Vagina (tissue), 2 donors: ENCODE measurements around the gene ZNF407. TPM values are rescaled to one million over a fixed set of nuclear protein-coding genes. Genes with fewer than 3 reads are reported as not detected.

Experiments used
- DNase-seq, 2 donors: peaks; one replicate each; pipeline ENCODE4 v3.0.0-alpha.2; 2017; ENCODE audit errors: extremely low spot score in 2 of 2
- H3K27ac ChIP-seq: fragments of 200-600 bp; sonication (generic); one replicate; pipeline ENCODE4 v1.5.1; 2019
- H3K27me3 ChIP-seq: fragments of 200-600 bp; sonication (generic); one replicate; pipeline ENCODE4 v1.5.1; 2019
- H3K36me3 ChIP-seq, 2 donors: fragments of 200-600 bp; sonication (generic); one replicate each; pipeline ENCODE4 v1.5.1; 2017 to 2019
- H3K4me1 ChIP-seq: fragments of 200-600 bp; sonication (generic); one replicate; pipeline ENCODE4 v1.5.1; 2019
- H3K4me3 ChIP-seq, 2 donors: fragments of 200-600 bp; sonication (generic); 1 replicate in 1 of 2; 2 replicates in 1 of 2; pipeline ENCODE4 v1.5.1; 2016 to 2019
- H3K9me3 ChIP-seq: fragments of 200-600 bp; sonication (generic); one replicate; pipeline ENCODE4 v1.5.1; 2019
- POLR2A ChIP-seq, 2 donors: fragments of 450-650 bp; IDR thresholded peaks; one replicate each; pipeline ENCODE4 v1.6.1; 2017; ENCODE audit warnings: antibody characterized with exemption in 2 of 2, mild to moderate bottlenecking in 2 of 2, moderate library complexity in 2 of 2
- POLR2AphosphoS5 ChIP-seq, 2 donors: sonication (generic); formaldehyde crosslinking; IDR thresholded peaks; one replicate each; pipeline ENCODE4 v1.9.0; 2017; ENCODE audit warnings: antibody characterized with exemption in 2 of 2, mild to moderate bottlenecking in 2 of 2, low read depth in 1 of 2; ENCODE audit not compliant: insufficient read depth in 1 of 2
- intact Hi-C: fragments of 100-400 bp; cut with DNase I; formaldehyde crosslinking; loops from one replicate; pipeline ENCODE4 v1.15.1; 2023
- total RNA-seq: library from RNA; depleted of rRNA; stranded (reverse); fragments of >200 nt; gene quantifications from one replicate; pipeline ENCODE4 v1.2.3, GENCODE V29; 2016
- TF ChIP-seq, protein P1 (sequence below), 3 experiments: fragments of 450-650 bp in 2 of 3; fragments of 200-600 bp in 1 of 3; sonication (generic) in 1 of 3; IDR thresholded peaks; one replicate each; pipeline ENCODE4 v1.5.1; 2017 to 2019; ENCODE audit warnings: antibody characterized with exemption in 3 of 3, mild to moderate bottlenecking in 2 of 3, moderate library complexity in 2 of 3

Gene ZNF407
- total RNA-seq, 1 donor from 2014 or later: 15.5 TPM

GRCh38 chr18:74901362-74902146 is 303.9 kb downstream of the ZNF407 start:
- H3K4me1 ChIP-seq: no peaks in the 10 kb centered on the region
- no peaks in the 10 kb centered on the region for H3K9me3 ChIP-seq
- DNase-seq: no peak
- no peaks in the 10 kb centered on the region for H3K27me3 ChIP-seq
- no peak overlapping the region for H3K4me3 ChIP-seq
- TF ChIP-seq, protein P1, sequence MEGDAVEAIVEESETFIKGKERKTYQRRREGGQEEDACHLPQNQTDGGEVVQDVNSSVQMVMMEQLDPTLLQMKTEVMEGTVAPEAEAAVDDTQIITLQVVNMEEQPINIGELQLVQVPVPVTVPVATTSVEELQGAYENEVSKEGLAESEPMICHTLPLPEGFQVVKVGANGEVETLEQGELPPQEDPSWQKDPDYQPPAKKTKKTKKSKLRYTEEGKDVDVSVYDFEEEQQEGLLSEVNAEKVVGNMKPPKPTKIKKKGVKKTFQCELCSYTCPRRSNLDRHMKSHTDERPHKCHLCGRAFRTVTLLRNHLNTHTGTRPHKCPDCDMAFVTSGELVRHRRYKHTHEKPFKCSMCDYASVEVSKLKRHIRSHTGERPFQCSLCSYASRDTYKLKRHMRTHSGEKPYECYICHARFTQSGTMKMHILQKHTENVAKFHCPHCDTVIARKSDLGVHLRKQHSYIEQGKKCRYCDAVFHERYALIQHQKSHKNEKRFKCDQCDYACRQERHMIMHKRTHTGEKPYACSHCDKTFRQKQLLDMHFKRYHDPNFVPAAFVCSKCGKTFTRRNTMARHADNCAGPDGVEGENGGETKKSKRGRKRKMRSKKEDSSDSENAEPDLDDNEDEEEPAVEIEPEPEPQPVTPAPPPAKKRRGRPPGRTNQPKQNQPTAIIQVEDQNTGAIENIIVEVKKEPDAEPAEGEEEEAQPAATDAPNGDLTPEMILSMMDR (IDR thresholded peaks at IDR 0.05): no peak
- TF ChIP-seq POLR2A (IDR thresholded peaks at IDR 0.05) (no peak), POLR2AphosphoS5 (IDR thresholded peaks at IDR 0.05; ENCODE audit: insufficient read depth in 1 of 2, low read depth in 1 of 2) (no peak)
- intact Hi-C loops: no loop called here
- H3K36me3 ChIP-seq: no peaks in the 10 kb centered on the region
- no peak overlapping the region for H3K27ac ChIP-seq

DNA sequence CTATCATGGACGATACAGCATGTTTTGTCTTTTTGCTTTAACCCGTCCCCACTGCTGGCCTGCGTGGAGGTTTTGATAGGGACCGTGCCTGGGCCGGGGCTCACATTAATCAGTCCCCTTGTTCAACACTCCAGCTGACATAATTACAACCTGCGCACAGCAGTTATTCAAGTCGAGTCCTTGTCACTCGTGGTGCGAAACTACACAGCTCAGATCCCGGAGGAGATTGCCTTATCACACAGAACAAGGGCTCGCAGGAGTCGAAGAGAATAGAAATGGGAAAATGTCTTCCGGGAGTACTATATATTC is 304.4 kb downstream of the ZNF407 start:
- H3K36me3 ChIP-seq: no peaks in the 10 kb centered on the region
- H3K4me3 ChIP-seq: no peak overlapping the region
- H3K9me3 ChIP-seq: no peaks in the 10 kb centered on the region
- H3K27me3 ChIP-seq: no peaks in the 10 kb centered on the region
- intact Hi-C loops: no loop called here
- DNase-seq: no peak
- TF ChIP-seq POLR2AphosphoS5 (IDR thresholded peaks at IDR 0.05; ENCODE audit: insufficient read depth in 1 of 2, low read depth in 1 of 2) (no peak), POLR2A (IDR thresholded peaks at IDR 0.05) (no peak)
- TF ChIP-seq, protein P1 (IDR thresholded peaks at IDR 0.05): no peak
- no peaks in the 10 kb centered on the region for H3K4me1 ChIP-seq
- no peak overlapping the region for H3K27ac ChIP-seq

DNA sequence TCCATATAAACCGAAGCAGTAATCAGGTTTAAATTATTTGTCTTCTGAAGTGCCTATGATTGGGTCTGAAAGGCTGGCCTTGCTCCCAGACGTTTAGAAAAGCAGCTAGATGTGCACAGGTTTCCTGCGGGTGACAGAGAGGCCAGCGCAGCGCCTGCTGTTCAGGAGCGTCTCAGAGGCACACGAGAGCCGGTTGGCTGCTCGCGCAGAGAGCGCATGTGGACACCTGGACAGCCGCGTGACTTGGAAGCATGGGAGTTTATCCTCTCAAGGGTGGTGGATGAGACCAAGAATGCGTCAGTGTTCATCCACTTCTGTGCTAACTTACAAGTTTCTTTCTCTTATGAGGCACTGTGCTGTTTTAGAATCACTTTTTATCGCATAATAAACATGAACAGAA is 307.6 kb downstream of the ZNF407 start:
- Histone ChIP-seq H3K27me3 (no peaks in the 10 kb centered on the region), H3K27ac (no peak overlapping the region), H3K4me3 (no peak overlapping the region), H3K4me1 (no peaks in the 10 kb centered on the region), H3K9me3 (no peaks in the 10 kb centered on the region), H3K36me3 (no peaks in the 10 kb centered on the region)
- DNase-seq: no peak
- intact Hi-C loops: no loop called here
- TF ChIP-seq POLR2A (IDR thresholded peaks at IDR 0.05) (no peak), POLR2AphosphoS5 (IDR thresholded peaks at IDR 0.05; ENCODE audit: insufficient read depth in 1 of 2, low read depth in 1 of 2) (no peak)
- TF ChIP-seq, protein P1 (IDR thresholded peaks at IDR 0.05): no peak

- H3K27me3 ChIP-seq: no peaks in the 10 kb centered on the region
- no peaks in the 10 kb centered on the region for H3K4me1 ChIP-seq
- H3K9me3 ChIP-seq: no peaks in the 10 kb centered on the region
- H3K27ac ChIP-seq: no peak overlapping the region
- intact Hi-C loops: no loop called here
- TF ChIP-seq, protein P1 (IDR thresholded peaks at IDR 0.05): no peak
- no peak for TF ChIP-seq POLR2A (IDR thresholded peaks at IDR 0.05)
- no peak for TF ChIP-seq POLR2AphosphoS5 (IDR thresholded peaks at IDR 0.05; ENCODE audit: insufficient read depth in 1 of 2, low read depth in 1 of 2)
- no peaks in the 10 kb centered on the region for H3K36me3 ChIP-seq
- no peak for DNase-seq
- H3K4me3 ChIP-seq: no peak overlapping the region
Measured at GRCh38 chr18:74906184-74906583, 308.5 kb downstream of the ZNF407 start.

DNA sequence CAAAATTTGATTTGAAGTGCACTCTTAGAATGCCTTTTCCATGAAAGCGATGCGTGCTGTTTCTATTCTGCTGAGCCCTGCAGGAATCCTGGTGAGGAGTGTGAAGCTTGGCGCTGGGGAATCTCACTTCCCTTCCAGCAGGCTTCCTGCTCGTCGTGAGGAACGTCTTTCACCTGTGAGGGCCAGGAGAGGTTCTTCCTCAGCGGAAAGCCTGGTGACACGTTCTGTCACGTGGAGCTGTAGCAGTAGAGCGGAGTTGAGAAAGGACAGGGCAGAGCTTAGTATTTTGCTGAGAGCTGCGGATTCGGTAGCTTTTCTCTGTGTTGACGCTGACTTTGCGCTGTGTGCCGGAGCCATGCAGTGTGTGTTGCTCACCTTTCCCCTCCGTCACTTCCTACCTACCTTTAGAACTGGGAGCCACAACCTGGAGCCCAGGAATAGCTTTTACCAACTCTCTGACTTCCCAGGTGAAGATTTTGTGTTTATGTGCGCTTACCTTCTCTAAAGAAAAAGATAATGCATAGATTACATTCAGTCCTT is 316.5 kb downstream of the ZNF407 start:
- TF ChIP-seq POLR2AphosphoS5 (IDR thresholded peaks at IDR 0.05; ENCODE audit: insufficient read depth in 1 of 2, low read depth in 1 of 2): no peak
- TF ChIP-seq POLR2A (IDR thresholded peaks at IDR 0.05): no peak
- TF ChIP-seq, protein P1 (IDR thresholded peaks at IDR 0.05): no peak
- Histone ChIP-seq H3K4me3 (no peak overlapping the region), H3K27ac (no peak overlapping the region), H3K9me3 (no peaks in the 10 kb centered on the region), H3K36me3 (no peaks in the 10 kb centered on the region), H3K4me1 (no peaks in the 10 kb centered on the region), H3K27me3 (no peaks in the 10 kb centered on the region)
- DNase-seq: no peak
- intact Hi-C loops: no loop called here
